GM12878 (cell line): ENCODE measurements around the gene UQCR11. TPM values are rescaled to one million over a fixed set of nuclear protein-coding genes. Genes with fewer than 3 reads are reported as not detected.

Experiments
- ATAC-seq: fragments of 200-7000 bp; cut with Tn5 transposase; 3 replicates; pipeline ENCODE4 v1.9.1; 2020; ENCODE audit warnings: mild to moderate bottlenecking, moderate library complexity
- BruUV-seq: library from RNA; stranded (reverse); fragments of 400-500 nt; replicated peaks from 2 replicates; lab custom pipeline; 2021; lab: Mats Ljungman, UMichigan
- CTCF ChIA-PET: fragments of 300-600 bp; sonication (Branson Sonifier 250); formaldehyde crosslinking; extraction: SDS; loops from one replicate; lab custom pipeline; 2021; ENCODE audit warnings: inconsistent platforms; lab: Yijun Ruan, JAX
- POLR2A ChIA-PET: fragments of 350-600 bp; formaldehyde crosslinking; extraction: SDS; loops from one replicate; lab custom pipeline; 2021; ENCODE audit warnings: inconsistent platforms; lab: Charles Lee
- RAD21 ChIA-PET: fragments of 300-600 bp; sonication (Branson Sonifier 250); formaldehyde crosslinking; loops from one replicate; lab custom pipeline; 2023; ENCODE audit warnings: antibody characterized with exemption; ENCODE audit not compliant: unreplicated experiment; lab: Charles Lee
- SMC1A ChIA-PET: fragments of 300-600 bp; sonication (Branson Sonifier 250); formaldehyde crosslinking; loops from one replicate; lab custom pipeline; 2023; ENCODE audit not compliant: unreplicated experiment, uncharacterized antibody; lab: Charles Lee
- DNase-seq: peaks from one replicate; pipeline ENCODE4 v3.0.0-alpha.2; 2011; ENCODE audit warnings: low read depth, low spot score
- FAIRE-seq: peaks from 3 replicates; lab custom pipeline; 2011; peaks lifted over from hg19 to GRCh38; lab: Jason Lieb, UNC
- H2AFZ ChIP-seq: 2 replicates; pipeline ENCODE4 v1.6.0; 2011; ENCODE audit warnings: low read depth, low read length, control low read depth; ENCODE audit not compliant: control insufficient read depth
- H3K27ac ChIP-seq: 2 replicates; pipeline ENCODE4 v1.5.1; 2011; ENCODE audit warnings: control low read depth; ENCODE audit not compliant: control insufficient read depth, insufficient read depth
- H3K27me3 ChIP-seq, 2 experiments: replicated peaks in 1 of 2; 2 replicates each; pipeline versions ENCODE4 v1.6.0 to v1.6.1; 2011; ENCODE audit warnings: low read length in 1 of 2; ENCODE audit not compliant: control insufficient read depth in 2 of 2, insufficient read depth in 2 of 2
- H3K36me3 ChIP-seq, 2 experiments: 2 replicates each; pipeline ENCODE4 v1.5.1; 2011; ENCODE audit warnings: low read length in 1 of 2; ENCODE audit not compliant: control insufficient read depth in 2 of 2, insufficient read depth in 2 of 2
- H3K4me1 ChIP-seq: 2 replicates; pipeline ENCODE4 v1.6.1; 2011; ENCODE audit warnings: mild to moderate bottlenecking, low read length, moderate library complexity, mixed read lengths; ENCODE audit not compliant: control insufficient read depth, insufficient read depth
- H3K4me2 ChIP-seq: 2 replicates; pipeline ENCODE4 v1.6.0; 2011; ENCODE audit warnings: control low read depth; ENCODE audit not compliant: control insufficient read depth, insufficient read depth
- H3K4me3 ChIP-seq: fragments of 200-600 bp; sonication (generic); 2 replicates; pipeline ENCODE4 v1.5.1; 2016
- H3K79me2 ChIP-seq: 2 replicates; pipeline ENCODE4 v1.6.0; 2011; ENCODE audit warnings: low read length; ENCODE audit not compliant: control insufficient read depth, insufficient read depth
- H3K9ac ChIP-seq: 2 replicates; pipeline ENCODE4 v1.8.0; 2011; ENCODE audit warnings: low read length, control low read depth, mixed read lengths; ENCODE audit not compliant: control insufficient read depth, insufficient read depth
- H3K9me3 ChIP-seq: replicated peaks from 3 replicates; pipeline ENCODE4 v1.5.1; 2011; ENCODE audit warnings: mild to moderate bottlenecking, low read length; ENCODE audit not compliant: control insufficient read depth, insufficient read depth
- H4K20me1 ChIP-seq: 2 replicates; pipeline ENCODE4 v1.6.0; 2011; ENCODE audit not compliant: control insufficient read depth, insufficient read depth
- CTCF ChIP-seq, 3 experiments: IDR thresholded peaks in 2 of 3; conservative IDR thresholded peaks in 1 of 3; 2 replicates each; pipeline ENCODE4 v1.5.1; 2011; ENCODE audit warnings: low read depth in 3 of 3, low read length in 3 of 3, mild to moderate bottlenecking in 3 of 3, control low read depth in 2 of 3, moderate library complexity in 2 of 3, inconsistent platforms in 1 of 3, mixed read lengths in 1 of 3; ENCODE audit not compliant: control insufficient read depth in 2 of 3, insufficient read depth in 1 of 3; ENCODE audit errors: extremely low read depth in 1 of 3
- FOS ChIP-seq: IDR thresholded peaks from 3 replicates; pipeline ENCODE4 v1.6.1; 2011; ENCODE audit warnings: borderline replicate concordance; ENCODE audit not compliant: insufficient read length; ENCODE audit errors: extremely low read depth
- FOXM1 ChIP-seq: IDR thresholded peaks from 2 replicates; pipeline ENCODE4 v1.6.1; 2012; ENCODE audit warnings: low read depth, mild to moderate bottlenecking, inconsistent platforms, low read length, moderate library complexity
- MEF2A ChIP-seq: IDR thresholded peaks from 2 replicates; pipeline ENCODE4 v1.6.1; 2011; ENCODE audit warnings: low read depth, mild to moderate bottlenecking, low read length, moderate library complexity; ENCODE audit not compliant: insufficient read depth
- NFIC ChIP-seq: IDR thresholded peaks from 2 replicates; pipeline ENCODE4 v1.6.1; 2012; ENCODE audit warnings: low read depth, mild to moderate bottlenecking, inconsistent platforms, low read length, moderate library complexity
- NFYA ChIP-seq: IDR thresholded peaks from 2 replicates; pipeline ENCODE4 v1.6.1; 2011; ENCODE audit warnings: low read depth, mild to moderate bottlenecking, low read length, improper control_type of control experiment, borderline replicate concordance
- SREBF2 ChIP-seq: IDR thresholded peaks from 2 replicates; pipeline ENCODE4 v1.6.1; 2012; ENCODE audit warnings: mild to moderate bottlenecking, low read length
- SRF ChIP-seq, 2 experiments: IDR thresholded peaks; 2 replicates each; pipeline ENCODE4 v1.6.1; 2011; ENCODE audit warnings: low read depth in 2 of 2, low read length in 2 of 2, mild to moderate bottlenecking in 1 of 2, moderate library complexity in 1 of 2
- STAT1 ChIP-seq: fragments of 450-650 bp; conservative IDR thresholded peaks from 2 replicates; pipeline ENCODE4 v1.6.1; 2014; ENCODE audit warnings: antibody characterized with exemption, mild to moderate bottlenecking
- TCF3 ChIP-seq: IDR thresholded peaks from 2 replicates; pipeline ENCODE4 v1.6.1; 2012; ENCODE audit warnings: low read depth, mild to moderate bottlenecking, low read length, borderline replicate concordance; ENCODE audit not compliant: insufficient read depth
- ZNF24 ChIP-seq: fragments of 450-650 bp; IDR thresholded peaks from 2 replicates; pipeline ENCODE4 v1.6.1; 2017; ENCODE audit warnings: antibody characterized with exemption, mild to moderate bottlenecking
- WGBS: methylation state at CpG from one replicate; pipeline ENCODE4 v1.1.6; 2016; ENCODE audit warnings: low lambda C conversion rate; ENCODE audit not compliant: insufficient replicate concordance, insufficient coverage; ENCODE audit errors: missing lambda C conversion rate; 5-methylcytosine and 5-hydroxymethylcytosine counted together
- in situ Hi-C: fragments of 300-500 bp; cut with MboI; formaldehyde crosslinking; loops from 9 replicates; pipeline ENCODE4 v1.14.3; 2018; ENCODE audit warnings: mixed read lengths
- intact Hi-C: fragments of 100-400 bp; cut with micrococcal nuclease; formaldehyde crosslinking; loops from one replicate; pipeline ENCODE4 v1.14.2; 2022; ENCODE audit not compliant: unreplicated experiment
- polyA plus RNA-seq, 11 experiments: library from polyadenylated mRNA; depleted of rRNA in 4 of 11; unstranded in 6 of 11; stranded (reverse) in 5 of 11; fragments of >200 nt; fragmentation: Nextera tagmentation in 4 of 11; fragmentation: Illumina TruSeq in 1 of 11; extraction: Ambion mirVana in 4 of 11; extraction: Trizol in 1 of 11; gene quantifications; 1 replicate in 1 of 11; 2 replicates in 10 of 11; pipeline versions ENCODE4 v1.2.1 to v1.2.3, GENCODE V29; 2011 to 2016; ENCODE audit warnings: inconsistent platforms in 2 of 11, missing spikeins in 2 of 11, low read depth in 1 of 11
- total RNA-seq, 4 experiments: library from RNA; depleted of rRNA in 3 of 4; stranded (reverse); fragments of >200 nt in 3 of 4; fragmentation: Illumina TruSeq in 1 of 4; extraction: Trizol in 1 of 4; gene quantifications; 2 replicates each; pipeline versions ENCODE4 v1.2.1 to v1.2.3, GENCODE V29; 2013 to 2021

The UQCR11 gene
- total and polyA plus RNA-seq, 10 of the 15 experiments (the other 5 are each of a cell fraction or from before 2014, with no cell fraction given): 28.6 to 586 (median 193) TPM

GRCh38 chr19:1566392-1567115 lies 38.7 kb downstream of the UQCR11 start:
- Histone ChIP-seq H3K4me1 (no peaks in the 10 kb centered on the region), H3K4me3 (no peak overlapping the region), H3K9ac (no peak overlapping the region; the same call in 1 of the 2 replicates), H2AFZ (no peak overlapping the region), H3K27me3 (no peaks in the 10 kb centered on the region)
- BruUV-seq: no TSS peak
- RAD21 ChIA-PET: no interaction called here
- in situ Hi-C loops: no loop called here
- no peak for FAIRE-seq
- POLR2A ChIA-PET: no interaction called here
- intact Hi-C loops: no loop called here
- DNase-seq: no peak
- TF ChIP-seq ZNF24: no peak
- TF ChIP-seq TCF3: no peak
- no peak for TF ChIP-seq MEF2A
- no peak for TF ChIP-seq NFIC
- TF ChIP-seq CTCF (IDR thresholded peaks at IDR 0.05 in 2 of 3, conservative IDR thresholded peaks at IDR 0.05 in 1 of 3; ENCODE audit: control insufficient read depth in 2 of 3, extremely low read depth in 1 of 3, insufficient read depth in 1 of 3, low read depth in 3 of 3, low read length in 3 of 3): no peak
- TF ChIP-seq SREBF2: no peak
- no peak for TF ChIP-seq NFYA
- no peak for TF ChIP-seq FOS
- TF ChIP-seq FOXM1: no peak
- TF ChIP-seq STAT1: no peak
- TF ChIP-seq SRF (IDR thresholded peaks at IDR 0.05; ENCODE audit: low read depth in 2 of 2, low read length in 2 of 2): no peak
- TF ChIP-seq, all 136 proteins: peak for 0
- ChIA-PET SMC1A (no interaction called here), CTCF (no interaction called here)
- H3K27ac ChIP-seq: no peak overlapping the region
- no peaks in the 10 kb centered on the region for H4K20me1 ChIP-seq
- no peaks in the 10 kb centered on the region for H3K36me3 ChIP-seq
- peak; percentile 29 for ATAC-seq
- H3K79me2 ChIP-seq: no peaks in the 10 kb centered on the region
- 55% methylated on average over 23 of the region's 42 CpGs for WGBS
- H3K9me3 ChIP-seq: no peaks in the 10 kb centered on the region
- peak overlapping the region; percentile 9; the same call in 1 of the 2 replicates for H3K4me2 ChIP-seq
